K562 (cell line): ENCODE data around the gene VPREB3. TPM values are rescaled to one million over a fixed set of nuclear protein-coding genes. Genes with fewer than 3 reads are reported as not detected.
A peak's percentile ranks its signal among the peaks of the same experiment; 100 is the strongest.

Experiments
- ARNT ChIP-seq, 2 experiments: fragments of 450-650 bp; IDR thresholded peaks; 2 replicates each; pipeline ENCODE4 v1.6.1; 2016; ENCODE audit warnings: mild to moderate bottlenecking in 1 of 2
- ATF7 ChIP-seq: fragments of 450-650 bp; IDR thresholded peaks from 2 replicates; pipeline ENCODE4 v1.7.1; 2014; ENCODE audit warnings: mild to moderate bottlenecking, moderate library complexity
- CBX8 ChIP-seq: fragments of 200-600 bp; sonication (generic); IDR thresholded peaks from 2 replicates; pipeline ENCODE4 v1.6.1; 2012; ENCODE audit warnings: borderline replicate concordance, mixed run types, low read depth, mild to moderate bottlenecking, moderate library complexity, mixed read lengths, low read length, control low read depth, inconsistent platforms; ENCODE audit not compliant: poor library complexity, severe bottlenecking; ENCODE audit errors: extremely low read depth
- CTCFL ChIP-seq: IDR thresholded peaks from 2 replicates; pipeline ENCODE4 v1.6.1; 2011; ENCODE audit warnings: borderline replicate concordance, low read depth, mild to moderate bottlenecking, moderate library complexity, low read length; ENCODE audit not compliant: insufficient read depth, poor library complexity, severe bottlenecking
- DEAF1 ChIP-seq: fragments of 450-650 bp; formaldehyde crosslinking; IDR thresholded peaks from 2 replicates; pipeline ENCODE4 v1.4.0; 2020; ENCODE audit warnings: mild to moderate bottlenecking, moderate library complexity
- EGR1 ChIP-seq: fragments of 450-650 bp; conservative IDR thresholded peaks from 2 replicates; pipeline ENCODE4 v1.6.1; 2017; ENCODE audit warnings: mild to moderate bottlenecking
- ETV5 ChIP-seq: sonication (generic); formaldehyde crosslinking; IDR thresholded peaks from 2 replicates; pipeline ENCODE4 v1.4.0; 2020; ENCODE audit warnings: low read depth, mild to moderate bottlenecking, missing genetic modification reagents
- NCOA4 ChIP-seq: fragments of 450-650 bp; IDR thresholded peaks from 2 replicates; pipeline ENCODE4 v1.6.1; 2018; ENCODE audit warnings: mild to moderate bottlenecking; ENCODE audit not compliant: partially characterized antibody
- NFYB ChIP-seq: IDR thresholded peaks from 2 replicates; pipeline ENCODE4 v1.6.1; 2011; ENCODE audit warnings: mild to moderate bottlenecking, moderate library complexity; ENCODE audit not compliant: insufficient read length; ENCODE audit errors: extremely low read depth
- STAG1 ChIP-seq: sonication (generic); formaldehyde crosslinking; IDR thresholded peaks from 2 replicates; pipeline ENCODE4 v1.5.0; 2020; ENCODE audit warnings: missing genetic modification reagents, borderline replicate concordance
- TBP ChIP-seq: optimal IDR thresholded peaks from 2 replicates; pipeline ENCODE3; 2011; ENCODE audit warnings: low read depth, low read length, improper control_type of control experiment
- TFAP4 ChIP-seq: sonication (generic); formaldehyde crosslinking; IDR thresholded peaks from 2 replicates; pipeline ENCODE4 v1.8.0; 2022; ENCODE audit warnings: missing genetic modification reagents, mild to moderate bottlenecking, moderate library complexity, borderline replicate concordance
- XRCC5 ChIP-seq: fragments of 200-400 bp; formaldehyde crosslinking; IDR thresholded peaks from 2 replicates; pipeline ENCODE4 v1.6.1; 2017; ENCODE audit warnings: low read depth, mild to moderate bottlenecking, low read length
- ZBTB11 ChIP-seq, 3 experiments: fragments of 200-800 bp in 1 of 3; fragments of 250-450 bp in 1 of 3; fragments of 450-650 bp in 1 of 3; sonication (Bioruptor Pico) in 1 of 3; sonication (Bioruptor generic) in 1 of 3; formaldehyde crosslinking in 1 of 3; IDR thresholded peaks; 2 replicates each; pipeline versions ENCODE4 v1.6.1 to v1.8.0; 2016 to 2022; ENCODE audit warnings: mild to moderate bottlenecking in 2 of 3, missing genetic modification characterization in 2 of 3, missing compliant biosample characterization in 1 of 3, moderate library complexity in 1 of 3
- ZNF263 ChIP-seq: sonication (generic); formaldehyde crosslinking; IDR thresholded peaks from 2 replicates; pipeline ENCODE4 v1.8.0; 2022; ENCODE audit warnings: mild to moderate bottlenecking, missing genetic modification reagents, borderline replicate concordance
- ZNF311 ChIP-seq: fragments of 250-450 bp; sonication (Bioruptor Pico); IDR thresholded peaks from 2 replicates; pipeline ENCODE4 v1.4.0; 2020; ENCODE audit warnings: mild to moderate bottlenecking, moderate library complexity
- ZNF76 ChIP-seq: fragments of 250-450 bp; sonication (Bioruptor Pico); IDR thresholded peaks from 2 replicates; pipeline ENCODE4 v1.4.0; 2020; ENCODE audit warnings: mild to moderate bottlenecking, moderate library complexity, borderline replicate concordance
- polyA plus RNA-seq, 8 experiments: library from polyadenylated mRNA; depleted of rRNA in 4 of 8; stranded (reverse) in 5 of 8; unstranded in 3 of 8; fragments of >200 nt; fragmentation: Nextera tagmentation in 2 of 8; fragmentation: Illumina TruSeq in 1 of 8; extraction: Ambion mirVana in 2 of 8; extraction: Trizol in 1 of 8; gene quantifications; 2 replicates each; pipeline versions ENCODE4 v1.2.1 to v1.2.3, GENCODE V29; 2011 to 2014; ENCODE audit warnings: inconsistent platforms in 1 of 8, missing spikeins in 1 of 8
- total RNA-seq, 7 experiments: library from RNA; depleted of rRNA in 6 of 7; stranded (reverse); fragments of >200 nt in 6 of 7; fragmentation: Illumina TruSeq in 2 of 7; extraction: Trizol in 2 of 7; gene quantifications; 2 replicates each; pipeline versions ENCODE4 v1.2.1 to v1.2.3, GENCODE V29; 2011 to 2021; ENCODE audit warnings: low replicate concordance in 1 of 7

The VPREB3 gene
- total and polyA plus RNA-seq, 9 of the 15 experiments (the other 6 are each of a cell fraction or from before 2014, with no cell fraction given) = 0.14 to 0.71 (median 0.20) TPM; not detected in 6

GRCh38 chr22:23716811-23717801 is 37.1 kb downstream of the VPREB3 start (continued):
- TF ChIP-seq TFAP4 (CRISPR knock-in tag) (peak; percentile 84), XRCC5 (no peak), TBP (peak; percentile 81), CTCFL (no peak), ZNF263 (CRISPR knock-in tag) (0 out of 2 replicates have a peak, but pooled peaks have one; percentile 41), ZNF311 (CRISPR knock-in tag) (no peak), ETV5 (CRISPR knock-in tag) (peak; percentile 21; the same call in 1 of the 2 replicates), ZBTB11 (CRISPR knock-in tag; IDR thresholded peaks at IDR 0.05) (no peak), ZNF76 (CRISPR knock-in tag) (no peak), ARNT (IDR thresholded peaks at IDR 0.05) (no peak), CBX8 (no peak), DEAF1 (CRISPR knock-in tag) (no peak), ATF7 (peak; percentile 59; the same call in 1 of the 2 replicates), NCOA4 (no peak), STAG1 (CRISPR knock-in tag) (no peak), NFYB (no peak), EGR1 (peak; percentile 65)
